HL-60/S4 treated with phorbol 12-myristate 13-acetate at 8.2 ng/mL for 4 days and 3 days (cell line): ENCODE results near the gene LMNA.
"Not testable (repeated sequence)": the region's sequence is repeated elsewhere in the genome, so short reads cannot be mapped to it uniquely, and the experiment has no call there.

Experiments used
- in situ Hi-C: fragments of 300-500 bp; cut with MboI; formaldehyde crosslinking; loops from 2 replicates; pipeline ENCODE4 v1.15.0; 2022; ENCODE audit warnings: low sequenced_read_pairs

Gene LMNA

GRCh38 chr1:156104065-156104810 lies 10.3 kb upstream of the LMNA start:
- in situ Hi-C loops, result no loop called here

DNA sequence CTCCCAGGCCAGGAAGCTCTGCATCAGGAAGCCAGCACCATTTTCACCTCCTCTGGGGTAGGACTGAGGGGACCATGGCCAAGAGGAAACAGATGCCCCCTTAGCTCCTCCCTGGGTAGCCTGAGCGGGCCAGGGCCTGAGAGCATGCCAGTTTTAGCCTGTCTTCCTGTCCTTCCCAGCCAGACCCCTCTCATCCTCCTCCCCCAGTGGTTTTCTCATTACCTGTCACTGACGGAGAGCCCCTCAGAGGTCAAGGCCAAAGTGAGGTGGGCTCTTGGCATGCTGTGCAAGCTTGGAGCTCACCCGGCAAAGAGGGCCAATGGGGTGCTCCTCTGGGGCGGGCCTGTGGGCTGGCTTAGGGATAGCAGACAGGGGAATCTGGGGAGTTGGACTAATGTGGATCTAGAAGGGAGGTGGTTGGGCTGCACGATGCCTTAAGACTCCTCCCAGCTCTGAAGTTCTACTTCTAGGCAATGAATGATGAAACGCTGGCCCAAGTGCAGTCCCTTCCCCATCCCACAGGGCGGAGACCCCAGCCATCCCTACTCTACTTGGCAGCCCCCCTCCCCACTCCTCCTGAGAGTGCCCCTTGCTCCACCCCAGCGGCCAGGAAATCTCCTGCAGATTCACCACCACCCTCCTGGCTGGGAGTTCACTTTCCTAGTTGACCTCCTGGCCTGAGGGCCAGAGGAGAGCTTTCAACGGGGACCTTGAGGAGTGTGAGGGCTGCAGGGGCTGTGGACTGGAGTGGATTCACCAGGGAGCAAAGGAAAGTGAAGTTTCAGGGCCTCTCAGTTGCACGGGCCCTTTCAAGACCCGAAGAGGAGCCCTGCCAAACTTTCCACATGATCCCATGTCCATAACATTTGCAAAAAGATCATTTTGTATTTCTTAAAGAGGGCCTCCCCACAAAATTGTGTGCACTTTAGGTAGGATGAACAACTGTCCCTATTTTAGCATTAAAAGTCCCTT lies 9.4 kb upstream of the LMNA start:
- in situ Hi-C loops, result no loop called here

DNA sequence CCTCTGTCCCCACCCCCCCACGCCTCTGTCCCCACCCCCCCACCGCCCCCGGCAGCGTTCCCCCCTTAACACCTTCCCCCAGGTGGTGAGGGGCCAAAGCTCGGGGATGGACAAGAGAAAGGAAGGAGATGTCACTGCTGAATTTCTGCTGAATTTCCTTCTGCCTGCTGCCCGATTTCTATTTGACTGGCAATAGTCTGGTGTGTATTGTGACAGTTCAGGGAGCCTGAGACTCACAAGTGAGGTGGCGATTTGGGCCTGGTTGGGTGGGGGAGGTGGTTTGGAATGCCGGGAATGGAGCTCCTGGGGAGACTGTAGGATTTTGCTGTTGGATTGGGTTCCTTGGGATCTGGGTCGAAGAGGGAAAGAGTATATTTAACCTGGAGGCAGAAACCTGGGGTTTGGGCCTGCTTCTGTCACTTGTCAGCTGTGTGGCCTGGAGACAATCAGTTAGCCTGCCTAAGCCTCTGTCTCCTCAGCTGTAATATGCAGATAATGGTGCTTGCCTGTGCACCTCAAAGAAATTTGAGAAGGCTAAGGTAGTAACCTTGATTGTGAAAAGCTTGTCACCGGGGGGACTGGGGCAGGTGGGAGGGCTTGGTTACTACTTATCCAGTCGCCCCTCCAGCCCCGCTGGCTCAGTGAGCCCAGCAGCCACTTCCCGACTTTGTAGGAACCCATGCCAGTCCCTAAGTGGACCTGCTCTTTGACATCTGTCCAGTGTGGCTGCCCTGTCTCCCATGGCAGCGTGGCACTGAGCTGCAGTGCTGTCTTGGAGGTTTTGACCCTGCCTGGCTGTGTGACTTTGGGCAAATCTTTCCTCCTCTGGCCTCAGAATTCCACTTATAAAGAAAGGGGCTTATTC lies 7.7 kb upstream of the LMNA start:
- in situ Hi-C loops, result no loop called here

DNA sequence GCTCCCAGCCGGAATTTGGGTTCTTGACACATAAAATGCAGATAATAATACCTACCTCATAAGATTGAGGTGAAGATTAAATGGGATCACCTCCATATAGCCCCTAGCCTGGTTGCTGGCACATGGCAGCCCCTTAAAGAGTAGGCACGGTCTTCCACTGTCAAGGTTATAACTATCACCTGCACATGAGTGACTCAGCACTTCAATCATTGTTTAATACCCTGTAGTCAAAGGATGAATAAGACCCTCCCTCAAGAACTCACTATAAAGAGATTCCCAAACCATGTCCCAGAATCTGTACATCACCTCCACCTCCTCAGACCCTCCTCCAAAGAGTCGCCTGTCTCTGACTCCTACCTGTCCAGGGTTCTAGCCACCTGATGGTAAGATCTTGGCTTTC lies 6.5 kb upstream of the LMNA start:
- in situ Hi-C loops, result no loop called here

DNA sequence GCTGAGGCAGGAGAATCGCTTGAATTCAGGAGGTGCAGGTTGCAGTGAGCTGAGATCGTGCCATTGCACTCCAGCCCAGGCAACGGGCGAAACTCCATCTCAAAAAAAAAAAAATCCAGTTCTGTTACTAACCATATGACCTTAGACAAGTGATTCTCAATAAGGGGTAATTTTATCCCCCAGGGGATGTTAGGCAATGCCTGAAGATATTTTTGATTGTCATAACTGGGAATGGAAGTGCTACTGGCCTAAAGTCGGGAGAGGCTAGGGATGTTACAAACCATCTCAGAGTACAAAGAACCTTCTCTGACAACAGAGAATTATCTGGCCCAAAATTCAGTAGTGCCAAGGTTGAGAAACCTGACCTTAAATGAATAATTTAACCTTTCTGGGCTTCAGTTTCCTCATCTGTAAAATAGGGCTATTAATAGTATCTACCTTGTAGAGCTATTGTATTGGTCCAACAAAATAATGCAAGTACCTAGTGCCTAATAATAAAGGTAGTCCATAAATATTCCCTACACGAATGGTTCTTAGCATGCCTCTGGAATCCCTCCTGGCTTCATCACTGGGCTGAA lies 5.8 kb upstream of the LMNA start:
- in situ Hi-C loops, result no loop called here

GRCh38 chr1:156110252-156110651 lies 4.3 kb upstream of the LMNA start:
- in situ Hi-C loops, result no loop called here

GRCh38 chr1:156111355-156111962 lies 3.1 kb upstream of the LMNA start:
- in situ Hi-C loops, result no loop called here

GRCh38 chr1:156112276-156113137 lies 2.0 kb upstream of the LMNA start:
- in situ Hi-C loops, result no loop called here

DNA sequence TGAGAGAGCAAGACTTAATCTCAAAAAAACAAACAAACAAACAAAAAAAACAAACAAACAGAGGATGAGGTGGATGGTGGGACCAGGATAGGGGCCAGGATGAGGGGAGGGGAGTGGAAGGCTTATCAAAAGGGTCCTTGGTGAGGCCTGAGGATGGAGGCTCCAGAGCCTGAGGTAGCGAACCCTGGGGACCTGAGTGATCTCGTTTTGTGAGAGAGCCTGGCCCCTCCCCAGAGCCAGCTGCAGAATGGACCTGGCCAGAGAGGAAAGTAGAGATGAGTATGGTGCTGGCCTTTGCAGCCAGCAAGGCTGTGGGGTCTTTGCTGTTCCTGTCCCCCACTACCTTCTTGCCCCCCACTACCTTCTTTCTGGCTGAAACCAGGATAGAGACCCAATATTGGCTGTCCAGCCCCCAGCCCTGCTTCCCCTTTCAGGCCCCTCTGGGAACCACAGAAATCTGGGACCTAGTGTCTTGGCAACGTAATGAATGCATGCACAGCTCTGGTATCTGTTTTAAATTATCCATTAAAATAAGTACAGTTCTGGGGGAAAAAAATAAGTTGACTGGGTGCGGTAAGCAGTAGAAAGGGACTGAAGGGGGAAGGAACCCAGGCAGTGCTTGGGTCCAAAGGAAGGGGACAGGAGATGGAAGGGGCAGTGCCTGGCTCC lies 1.1 kb upstream of the LMNA start:
- in situ Hi-C loops, result no loop called here

DNA sequence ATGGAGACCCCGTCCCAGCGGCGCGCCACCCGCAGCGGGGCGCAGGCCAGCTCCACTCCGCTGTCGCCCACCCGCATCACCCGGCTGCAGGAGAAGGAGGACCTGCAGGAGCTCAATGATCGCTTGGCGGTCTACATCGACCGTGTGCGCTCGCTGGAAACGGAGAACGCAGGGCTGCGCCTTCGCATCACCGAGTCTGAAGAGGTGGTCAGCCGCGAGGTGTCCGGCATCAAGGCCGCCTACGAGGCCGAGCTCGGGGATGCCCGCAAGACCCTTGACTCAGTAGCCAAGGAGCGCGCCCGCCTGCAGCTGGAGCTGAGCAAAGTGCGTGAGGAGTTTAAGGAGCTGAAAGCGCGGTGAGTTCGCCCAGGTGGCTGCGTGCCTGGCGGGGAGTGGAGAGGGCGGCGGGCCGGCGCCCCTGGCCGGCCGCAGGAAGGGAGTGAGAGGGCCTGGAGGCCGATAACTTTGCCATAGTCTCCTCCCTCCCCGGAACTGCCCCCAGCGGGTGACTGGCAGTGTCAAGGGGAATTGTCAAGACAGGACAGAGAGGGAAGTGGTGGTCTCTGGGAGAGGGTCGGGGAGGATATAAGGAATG lies 505 bp downstream of the LMNA start:
- in situ Hi-C loops, result no loop called here

DNA sequence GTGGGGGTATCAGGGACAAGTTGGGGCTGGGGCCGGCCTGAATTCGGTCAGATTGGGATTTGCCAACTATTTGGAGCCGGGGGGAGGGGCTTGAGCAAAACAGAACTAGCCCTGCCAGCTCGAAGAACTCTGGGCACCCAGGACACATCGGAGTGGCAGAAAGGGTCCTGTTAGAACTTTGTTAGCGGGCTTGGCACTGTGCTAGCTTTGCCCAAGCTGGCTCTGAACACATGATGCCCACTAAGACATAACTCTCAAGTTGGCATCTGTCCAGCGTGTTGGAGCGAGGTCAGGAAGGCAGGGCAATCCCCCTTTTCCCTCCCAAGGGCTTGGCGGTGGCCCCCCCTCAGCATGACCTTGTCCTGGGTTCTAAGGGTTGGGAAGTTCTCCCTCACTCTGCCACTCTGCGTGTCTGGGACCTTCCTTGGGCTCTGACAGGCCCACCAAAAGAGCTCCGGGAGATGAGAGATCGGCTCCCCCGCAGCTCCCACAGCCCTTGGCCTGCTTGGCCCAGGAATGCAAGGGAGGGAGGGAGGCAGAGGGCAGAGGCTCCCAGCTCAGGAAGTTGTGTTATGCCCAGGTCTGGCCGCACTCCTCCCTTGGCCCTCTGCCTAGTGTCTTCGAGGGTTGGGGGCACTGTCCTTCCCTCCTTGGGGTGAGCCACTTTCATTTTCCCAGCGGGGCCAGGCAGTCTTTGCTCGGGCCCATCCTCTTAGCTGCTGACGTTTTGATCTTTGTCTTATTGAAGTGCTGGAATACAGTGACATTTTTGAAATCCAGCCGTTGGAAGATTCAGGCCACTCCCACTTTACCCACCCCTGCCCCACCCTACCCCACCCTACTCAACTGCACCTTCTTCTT lies 1.2 kb downstream of the LMNA start:
- in situ Hi-C loops, result no loop called here

GRCh38 chr1:156116731-156117130 lies 2.2 kb downstream of the LMNA start:
- in situ Hi-C loops, result not testable (repeated sequence)

DNA sequence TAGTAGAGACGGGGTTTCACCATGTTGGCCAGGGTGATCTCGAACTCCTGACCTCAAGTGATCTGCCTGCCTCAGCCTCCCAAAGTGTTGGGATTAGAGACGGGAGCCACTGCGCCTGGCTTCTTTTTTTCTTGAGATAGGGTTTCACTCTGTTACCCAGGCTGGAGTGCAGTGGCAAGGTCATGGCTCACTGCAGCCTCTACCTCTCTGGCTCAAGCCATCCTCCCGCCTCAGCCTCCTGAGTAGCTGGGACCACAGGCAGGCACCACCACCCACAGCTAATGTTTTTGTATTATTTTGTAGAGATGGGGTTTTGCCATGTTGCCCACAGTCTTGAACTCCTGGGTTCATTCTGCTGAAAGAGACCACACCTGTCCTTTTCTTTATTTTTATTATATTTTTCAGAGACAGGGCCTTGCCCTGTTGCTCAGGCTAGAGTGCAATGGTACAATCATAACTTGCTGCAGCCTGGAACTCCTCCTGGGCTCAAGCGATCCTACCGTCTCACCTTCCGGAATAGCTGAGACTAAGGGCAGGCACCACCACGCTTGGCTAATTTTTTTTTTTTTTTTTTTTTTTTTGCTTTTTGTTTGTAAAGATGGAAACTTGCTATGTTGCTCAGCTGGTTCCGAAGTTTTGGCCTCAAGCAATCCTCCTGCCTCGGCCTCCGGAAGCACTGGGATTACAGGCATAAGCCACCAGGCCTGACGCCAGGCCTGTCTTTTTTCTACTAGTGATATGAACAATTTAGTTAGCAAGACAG lies 3.1 kb downstream of the LMNA start:
- in situ Hi-C loops, result no loop called here

GRCh38 chr1:156118177-156118868 lies 3.8 kb downstream of the LMNA start:
- in situ Hi-C loops, result no loop called here

- in situ Hi-C loops, result no loop called here
Observed at GRCh38 chr1:156119503-156120209, 5.1 kb downstream of the LMNA start.

GRCh38 chr1:156120318-156120717 lies 5.8 kb downstream of the LMNA start:
- in situ Hi-C loops, result no loop called here
